IMR-90 (cell line): ENCODE measurements around the gene DEFB121. TPM values are rescaled to one million over a fixed set of nuclear protein-coding genes. Genes with fewer than 3 reads are reported as not detected.

ENCODE experiments used
- ATAC-seq: fragments of 200-7000 bp; cut with Tn5 transposase; 2 replicates; pipeline ENCODE4 v1.9.1; 2020; ENCODE audit warnings: low read depth, mild to moderate bottlenecking, moderate library complexity
- BruUV-seq: library from RNA; stranded (reverse); fragments of 400-500 nt; replicated peaks from 2 replicates; lab custom pipeline; 2021; lab: Mats Ljungman, UMichigan
- CTCF ChIA-PET: fragments of 300-600 bp; formaldehyde crosslinking; extraction: SDS; loops from one replicate; lab custom pipeline; 2021; ENCODE audit warnings: antibody characterized with exemption; lab: Yijun Ruan, JAX
- POLR2A ChIA-PET: fragments of 300-600 bp; sonication (Branson Sonifier 250); formaldehyde crosslinking; loops from one replicate; lab custom pipeline; 2022; ENCODE audit warnings: antibody characterized with exemption; ENCODE audit not compliant: unreplicated experiment; lab: Charles Lee
- DNase-seq: peaks from one replicate; pipeline ENCODE4 v3.0.0; 2013
- H2AFZ ChIP-seq: replicated peaks from 2 replicates; pipeline ENCODE3; 2013; ENCODE audit warnings: low read length, mild to moderate bottlenecking; ENCODE audit not compliant: poor library complexity
- H2AK5ac ChIP-seq: 2 replicates; pipeline ENCODE4 v1.6.1; 2013; ENCODE audit warnings: low read depth, low read length, inconsistent platforms
- H2AK9ac ChIP-seq: replicated peaks from 2 replicates; pipeline ENCODE3; 2013; ENCODE audit warnings: mild to moderate bottlenecking, low read depth, low read length, moderate library complexity; ENCODE audit not compliant: poor library complexity
- H2BK120ac ChIP-seq: 2 replicates; pipeline ENCODE4 v1.6.1; 2013; ENCODE audit warnings: low read depth, low read length, inconsistent platforms
- H2BK15ac ChIP-seq: 3 replicates; pipeline ENCODE4 v1.6.1; 2013; ENCODE audit warnings: low read depth, low read length, inconsistent platforms
- H2BK20ac ChIP-seq: 2 replicates; pipeline ENCODE4 v1.6.1; 2013; ENCODE audit warnings: low read depth, mild to moderate bottlenecking, inconsistent platforms, low read length, moderate library complexity
- H2BK5ac ChIP-seq: 2 replicates; pipeline ENCODE4 v1.6.1; 2013; ENCODE audit warnings: mild to moderate bottlenecking, low read depth, low read length, inconsistent platforms; ENCODE audit not compliant: poor library complexity, severe bottlenecking
- H3K14ac ChIP-seq: replicated peaks from 2 replicates; pipeline ENCODE4 v1.6.1; 2013; ENCODE audit warnings: low read depth, low read length, inconsistent platforms
- H3K18ac ChIP-seq: 2 replicates; pipeline ENCODE4 v1.6.1; 2013; ENCODE audit warnings: low read depth, low read length, control low read depth
- H3K23ac ChIP-seq: 2 replicates; pipeline ENCODE4 v1.6.1; 2013; ENCODE audit warnings: low read depth, low read length, inconsistent platforms
- H3K27ac ChIP-seq: 2 replicates; pipeline ENCODE4 v1.5.1; 2013; ENCODE audit warnings: mild to moderate bottlenecking, control low read depth, low read length; ENCODE audit not compliant: insufficient read depth
- H3K27me3 ChIP-seq: 2 replicates; pipeline ENCODE4 v1.6.1; 2013; ENCODE audit warnings: low read length; ENCODE audit not compliant: control insufficient read depth, insufficient read depth
- H3K36me3 ChIP-seq: 2 replicates; pipeline ENCODE4 v1.6.1; 2013; ENCODE audit warnings: low read length, mixed read lengths; ENCODE audit not compliant: control insufficient read depth, insufficient read depth
- H3K4ac ChIP-seq: 2 replicates; pipeline ENCODE4 v1.6.1; 2013; ENCODE audit warnings: low read depth, low read length, inconsistent platforms
- H3K4me1 ChIP-seq: 2 replicates; pipeline ENCODE4 v1.6.1; 2013; ENCODE audit warnings: low read length, mixed read lengths; ENCODE audit not compliant: control insufficient read depth, insufficient read depth
- H3K4me2 ChIP-seq: 2 replicates; pipeline ENCODE4 v1.6.1; 2013; ENCODE audit warnings: low read depth, mild to moderate bottlenecking, control low read depth, low read length, moderate library complexity
- H3K4me3 ChIP-seq: 2 replicates; pipeline ENCODE4 v1.5.1; 2013; ENCODE audit warnings: low read depth, mild to moderate bottlenecking, control low read depth, low read length, moderate library complexity; ENCODE audit not compliant: insufficient read depth
- H3K56ac ChIP-seq: 2 replicates; pipeline ENCODE4 v1.6.1; 2013; ENCODE audit warnings: low read length, inconsistent platforms; ENCODE audit not compliant: insufficient read depth; ENCODE audit errors: extremely low read depth
- H3K79me1 ChIP-seq, 2 experiments: 2 replicates each; pipeline ENCODE4 v1.6.1; 2013; ENCODE audit warnings: low read length in 2 of 2, inconsistent platforms in 1 of 2, low read depth in 1 of 2
- H3K9ac ChIP-seq: 2 replicates; pipeline ENCODE4 v1.6.1; 2013; ENCODE audit warnings: low read depth, low read length, control low read depth
- H3K9me1 ChIP-seq: 2 replicates; pipeline ENCODE4 v1.6.1; 2013; ENCODE audit warnings: low read length, inconsistent platforms; ENCODE audit not compliant: insufficient read depth
- H3K9me3 ChIP-seq: 2 replicates; pipeline ENCODE4 v1.6.1; 2013; ENCODE audit warnings: low read length; ENCODE audit not compliant: control insufficient read depth, insufficient read depth
- H4K20me1 ChIP-seq: 2 replicates; pipeline ENCODE4 v1.6.1; 2013; ENCODE audit warnings: low read length, inconsistent platforms; ENCODE audit not compliant: insufficient read depth
- H4K5ac ChIP-seq: 2 replicates; pipeline ENCODE4 v1.6.1; 2013; ENCODE audit warnings: mild to moderate bottlenecking, low read depth, low read length, control low read depth
- H4K8ac ChIP-seq, 2 experiments: 2 replicates each; pipeline ENCODE4 v1.6.1; 2013; ENCODE audit warnings: low read depth in 2 of 2, low read length in 2 of 2, control low read depth in 1 of 2, inconsistent platforms in 1 of 2
- H4K91ac ChIP-seq: 2 replicates; pipeline ENCODE4 v1.6.1; 2013; ENCODE audit warnings: low read depth, low read length, inconsistent platforms; ENCODE audit not compliant: insufficient read depth
- POLR2A ChIP-seq: IDR thresholded peaks from 2 replicates; pipeline ENCODE4 v1.6.1; 2012; ENCODE audit warnings: mild to moderate bottlenecking, low read depth, low read length
- RCOR1 ChIP-seq: IDR thresholded peaks from 2 replicates; pipeline ENCODE4 v1.6.1; 2012; ENCODE audit warnings: mild to moderate bottlenecking, low read length, improper control_type of control experiment; ENCODE audit not compliant: insufficient replicate concordance
- RFX5 ChIP-seq: IDR thresholded peaks from 2 replicates; pipeline ENCODE4 v1.8.0; 2012; ENCODE audit warnings: low read depth, mild to moderate bottlenecking, low read length, moderate library complexity
- WGBS, 2 experiments: methylation state at CpG; one replicate each; pipeline versions ENCODE4 v1.1.5 to v1.1.7; 2013; ENCODE audit warnings: missing lambda C conversion rate in 2 of 2; ENCODE audit not compliant: insufficient read length in 1 of 2; ENCODE audit errors: extremely low coverage in 2 of 2; 5-methylcytosine and 5-hydroxymethylcytosine counted together
- dilution Hi-C: fragments of 300-500 bp; cut with HindIII; formaldehyde crosslinking; loops from one replicate; pipeline ENCODE4 v1.14.3; 2018; ENCODE audit warnings: low sequenced_read_pairs; ENCODE audit not compliant: unreplicated experiment
- in situ Hi-C: fragments of 300-500 bp; cut with MboI; formaldehyde crosslinking; loops from 3 replicates; pipeline ENCODE4 v1.14.3; 2019; ENCODE audit warnings: low sequenced_read_pairs, inconsistent platforms, mixed read lengths
- intact Hi-C: fragments of 100-400 bp; cut with micrococcal nuclease; formaldehyde crosslinking; loops from 2 replicates; pipeline ENCODE4 v1.10.0; 2022
- polyA plus RNA-seq, 3 experiments: library from polyadenylated mRNA; depleted of rRNA; stranded (reverse); fragments of >200 nt; gene quantifications; 2 replicates each; pipeline ENCODE4 v1.2.3, GENCODE V29; 2012; ENCODE audit warnings: low replicate concordance in 1 of 3
- total RNA-seq: library from RNA; depleted of rRNA; stranded (reverse); fragments of >200 nt; gene quantifications from 2 replicates; pipeline ENCODE4 v1.2.3, GENCODE V29; 2012

The DEFB121 gene
- total and polyA plus RNA-seq, 2 of the 4 experiments (the other 2 are of a cell fraction): not detected

- TF ChIP-seq RCOR1 (no peak), RFX5 (no peak), POLR2A (no peak)
- Histone ChIP-seq H3K27ac (no peak overlapping the region), H3K27me3 (no peaks in the 10 kb centered on the region), H3K4ac (no peak overlapping the region), H3K9me1 (no peaks in the 10 kb centered on the region), H3K23ac (no peak overlapping the region), H4K91ac (no peak overlapping the region), H3K79me1 (no peaks in the 10 kb centered on the region), H3K4me1 (no peaks in the 10 kb centered on the region), H4K5ac (no peak overlapping the region), H2AK9ac (no peak overlapping the region), H2AK5ac (no peak overlapping the region), H2BK20ac (no peak overlapping the region), H3K56ac (no peak overlapping the region), H3K9ac (no peak overlapping the region), H2BK15ac (no peak overlapping the region), H2BK5ac (no peak overlapping the region), H4K20me1 (no peaks in the 10 kb centered on the region), H4K8ac (no peak overlapping the region), H2BK120ac (no peak overlapping the region), H3K4me3 (no peak overlapping the region), H2AFZ (no peak overlapping the region), H3K14ac (no peak overlapping the region), H3K18ac (no peak overlapping the region), H3K4me2 (no peak overlapping the region), H3K9me3 (no peaks in the 10 kb centered on the region), H3K36me3 (no peaks in the 10 kb centered on the region)
- intact Hi-C loops (no loop called here), dilution Hi-C loops (no loop called here), in situ Hi-C loops (no loop called here)
- WGBS, 2 experiments: no CpG with 5 or more reads among the region's 1 CpG
- CTCF ChIA-PET: no interaction called here
- ATAC-seq (no peak), DNase-seq (no peak)
- POLR2A ChIA-PET: no interaction called here
- no TSS peak for BruUV-seq
Observed at GRCh38 chr20:31410011-31410410, 4.0 kb upstream of the DEFB121 start.
